ENCODE measurements around the gene FARS2. TPM values are rescaled to one million over a fixed set of nuclear protein-coding genes. Genes with fewer than 3 reads are reported as not detected.

FARS2 gene
- total RNA-seq, 2 donors from 2014 or later, result 15.4 to 15.7 TPM

GRCh38 chr6:5280920-5281319 is 19.6 kb downstream of the FARS2 start:
- intact Hi-C loops (cut with DNase I, micrococcal nuclease), result no loop called here
- DNase-seq, result no peak
- no peak for ATAC-seq

- ATAC-seq (no peak), DNase-seq (no peak)
- intact Hi-C loops (cut with DNase I, micrococcal nuclease), result no loop called here
Measured at GRCh38 chr6:5282191-5282623, 20.9 kb downstream of the FARS2 start.

DNA sequence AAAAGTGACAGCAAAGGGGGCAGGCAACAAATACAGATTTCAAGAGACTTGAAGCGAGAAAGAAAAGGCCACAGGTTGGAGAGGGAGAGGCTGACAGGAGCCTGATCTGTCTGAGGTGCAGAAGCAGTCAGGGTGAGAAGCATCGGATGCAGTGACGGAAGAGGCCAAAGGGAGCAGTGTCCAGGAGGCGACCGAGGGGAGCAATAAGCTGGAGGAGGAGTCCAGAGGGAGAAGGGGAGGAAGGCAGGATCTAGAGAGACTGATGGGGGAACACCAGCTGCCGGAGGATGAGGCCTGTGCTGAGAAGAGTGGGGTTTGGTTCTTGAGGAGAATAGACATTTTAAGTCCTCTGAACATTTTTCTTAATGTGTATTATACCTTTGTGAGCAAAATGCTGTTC is 23.8 kb downstream of the FARS2 start:
- no peak for DNase-seq
- ATAC-seq, result no peak
- intact Hi-C loops (cut with DNase I, micrococcal nuclease), result no loop called here

DNA sequence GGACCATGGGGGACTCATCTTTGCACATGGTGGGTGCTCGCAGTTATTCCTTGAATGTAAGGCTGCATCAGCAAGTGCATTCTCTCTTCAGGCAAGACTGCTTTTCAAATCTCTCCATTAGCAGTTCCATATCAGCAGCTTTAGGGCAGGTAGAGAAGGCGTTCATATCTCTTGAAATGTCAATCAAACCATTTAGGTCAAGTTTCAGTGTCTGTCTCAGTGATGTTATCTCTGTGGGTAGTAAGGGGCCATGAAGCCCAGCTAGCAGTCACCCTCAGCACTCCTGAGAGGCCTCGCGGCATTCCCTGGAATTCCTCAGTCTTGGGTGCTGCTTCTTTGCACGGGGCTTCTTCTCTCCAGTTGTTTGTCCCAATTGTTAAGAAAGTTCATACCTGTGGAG is 24.2 kb downstream of the FARS2 start:
- ATAC-seq, result no peak
- no peak for DNase-seq

GRCh38 chr6:5286780-5287179 is 25.5 kb downstream of the FARS2 start:
- DNase-seq (no peak), ATAC-seq (no peak)
- intact Hi-C loops (cut with DNase I, micrococcal nuclease), result no loop called here

More for the DNA sequence above, 24.2 kb downstream of the FARS2 start:
- intact Hi-C loops (cut with DNase I, micrococcal nuclease), result no loop called here

- intact Hi-C loops (cut with DNase I, micrococcal nuclease), result no loop called here
- ATAC-seq (no peak), DNase-seq (no peak)
Measured at GRCh38 chr6:5287205-5287965, 26.1 kb downstream of the FARS2 start.

- intact Hi-C loops (cut with DNase I, micrococcal nuclease), result no loop called here
- DNase-seq (no peak), ATAC-seq (no peak)
Measured at GRCh38 chr6:5287966-5288297, 26.6 kb downstream of the FARS2 start.

GRCh38 chr6:5290097-5290496 is 28.8 kb downstream of the FARS2 start:
- intact Hi-C loops (cut with DNase I, micrococcal nuclease), result no loop called here
- ATAC-seq, result no peak
- DNase-seq, result no peak

DNA sequence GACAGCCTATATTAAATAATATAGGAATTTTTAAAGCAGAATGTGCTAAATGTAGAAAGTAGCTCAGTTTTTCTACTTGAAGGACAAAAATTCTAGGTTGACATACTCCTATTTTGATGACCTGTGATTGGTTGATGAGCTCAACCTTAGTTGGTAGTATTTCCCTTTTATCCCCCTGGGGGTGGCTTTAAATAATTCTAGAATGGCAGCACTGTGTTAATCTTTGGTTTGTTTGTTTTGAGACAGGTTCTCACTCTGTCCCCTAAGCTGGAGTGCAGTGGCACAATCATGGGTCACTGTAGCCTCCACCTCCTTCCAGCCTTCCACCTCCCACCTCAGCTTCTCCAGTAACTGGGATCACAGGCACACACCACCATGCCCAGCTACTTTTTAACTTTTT is 29.2 kb downstream of the FARS2 start:
- no peak for DNase-seq
- intact Hi-C loops (cut with DNase I, micrococcal nuclease), result no loop called here
- ATAC-seq, result no peak

DNA sequence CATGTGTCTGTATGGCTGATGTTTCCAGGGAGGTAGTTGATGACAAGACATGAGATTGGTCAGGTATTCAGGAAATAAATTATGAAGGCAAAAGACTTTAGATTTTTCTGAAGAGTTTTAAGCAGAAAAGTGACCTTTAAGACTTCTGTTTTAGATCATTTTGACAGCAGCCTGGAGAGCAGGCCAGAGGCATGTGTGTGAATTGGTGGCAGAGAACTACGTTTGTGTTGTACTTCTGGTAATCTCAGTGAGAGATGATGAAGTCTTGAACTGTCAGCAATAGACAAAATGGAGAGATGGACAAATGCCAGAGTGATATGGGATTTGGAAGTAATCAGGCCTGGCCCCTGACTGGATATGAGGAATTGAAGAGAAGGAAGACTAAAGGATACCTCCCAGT is 30.8 kb downstream of the FARS2 start:
- intact Hi-C loops (cut with DNase I, micrococcal nuclease), result no loop called here
- ATAC-seq (no peak), DNase-seq (no peak)

- intact Hi-C loops (cut with DNase I, micrococcal nuclease), result no loop called here
- ATAC-seq (no peak), DNase-seq (no peak)
Measured at GRCh38 chr6:5293692-5294091, 32.4 kb downstream of the FARS2 start.

- ATAC-seq (no peak), DNase-seq (no peak)
- intact Hi-C loops (cut with DNase I, micrococcal nuclease), result no loop called here
Measured at GRCh38 chr6:5294392-5295211, 33.3 kb downstream of the FARS2 start.

GRCh38 chr6:5295623-5296022 is 34.3 kb downstream of the FARS2 start:
- intact Hi-C loops (cut with DNase I, micrococcal nuclease), result no loop called here
- no peak for ATAC-seq
- no peak for DNase-seq

DNA sequence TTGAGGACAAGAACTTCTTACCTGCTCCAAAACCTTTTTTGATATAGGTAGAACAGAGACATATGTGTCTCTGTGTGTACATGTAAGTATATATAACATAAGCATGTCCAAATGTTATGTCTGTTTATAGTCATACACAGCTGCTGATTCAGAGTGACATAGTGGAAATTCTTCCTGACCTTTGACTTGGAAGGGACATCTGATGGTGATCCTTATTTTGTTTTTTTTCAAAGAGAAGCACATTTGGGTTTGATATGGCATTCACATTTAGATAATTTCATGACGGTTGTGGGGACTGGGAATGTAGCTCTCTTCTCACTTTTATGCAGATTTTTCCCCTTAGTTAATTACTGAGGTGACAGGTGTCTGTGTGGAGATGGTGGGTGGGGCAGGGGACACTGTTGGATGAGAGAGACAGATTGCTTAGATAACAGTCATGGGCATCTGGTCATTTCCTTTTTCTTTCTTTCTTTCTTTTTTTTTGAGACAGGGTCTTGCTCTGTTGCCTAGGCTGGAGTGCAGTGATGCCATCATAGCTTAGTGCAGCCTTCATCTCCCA is 39.0 kb downstream of the FARS2 start:
- DNase-seq, result no peak
- intact Hi-C loops (cut with DNase I, micrococcal nuclease), result no loop called here
- no peak for ATAC-seq

DNA sequence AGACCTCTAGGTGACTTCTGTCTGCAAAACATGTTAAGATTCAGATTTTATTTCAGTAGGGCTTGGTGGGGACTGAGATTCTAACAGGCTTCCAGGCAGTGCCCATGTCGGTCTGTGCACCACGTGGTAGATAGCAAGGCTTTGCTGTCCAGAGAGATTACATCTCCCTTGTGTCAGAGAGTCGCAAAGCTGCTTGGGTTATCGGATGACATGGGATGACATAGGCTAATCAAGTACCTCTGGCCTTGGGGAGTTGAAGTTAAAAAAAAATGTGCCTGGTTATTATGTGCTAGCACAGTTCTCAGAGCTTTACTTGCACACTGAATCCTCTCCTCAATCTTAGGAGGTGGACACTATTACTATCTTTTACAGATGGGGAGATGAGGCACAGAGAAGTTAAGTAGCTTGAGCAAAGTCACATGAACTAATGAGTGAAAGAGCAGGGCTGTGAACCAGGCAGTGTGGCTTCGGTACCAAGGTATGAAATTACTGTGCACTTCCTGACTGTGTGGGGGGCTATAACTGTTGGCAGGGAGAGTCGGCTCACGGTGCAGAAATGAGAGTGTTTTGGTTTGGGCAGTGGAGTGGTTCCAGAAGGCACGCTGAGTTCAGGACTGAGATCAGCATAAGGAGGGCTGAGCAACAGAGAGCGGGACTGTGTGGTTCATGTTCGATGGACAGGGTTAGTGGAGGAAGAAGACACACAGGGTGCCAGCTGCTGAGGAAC is 41.1 kb downstream of the FARS2 start:
- ATAC-seq, result no peak
- intact Hi-C loops (cut with DNase I, micrococcal nuclease), result no loop called here
- DNase-seq, result no peak

DNA sequence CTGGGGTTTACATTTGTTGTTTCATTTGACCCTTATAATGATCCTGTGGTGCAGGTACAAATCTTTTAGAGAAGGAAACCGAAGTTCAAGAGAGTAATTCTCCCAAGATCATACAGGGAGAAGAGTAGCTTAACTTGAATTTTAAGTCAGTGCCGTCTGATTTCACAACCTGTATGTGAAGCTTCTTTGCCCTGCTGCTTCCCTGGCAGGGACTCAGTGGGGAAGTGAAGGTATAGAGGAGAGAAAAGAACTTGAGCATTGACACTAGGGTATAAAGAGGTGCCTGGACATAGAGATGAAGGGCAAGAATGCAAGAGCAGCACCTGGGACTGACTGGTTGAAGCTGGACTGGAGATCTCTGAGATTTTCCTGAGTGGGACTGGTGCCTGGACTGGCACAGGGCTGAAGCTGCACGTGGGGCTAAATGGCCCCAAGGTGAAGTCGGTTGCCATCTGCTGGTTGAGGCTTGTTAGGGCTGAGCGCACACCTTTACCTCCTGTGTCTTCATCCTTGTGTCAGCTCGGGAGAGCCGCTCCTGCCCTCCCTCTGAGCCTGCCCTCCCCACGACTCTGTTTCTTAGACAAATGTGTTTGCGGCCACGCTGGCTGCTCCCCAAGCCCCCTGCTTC is 41.8 kb downstream of the FARS2 start:
- peak; percentile 99 for ATAC-seq
- intact Hi-C loops (cut with DNase I, micrococcal nuclease), result no loop called here
- peak; percentile 59 to 64 for DNase-seq

DNA sequence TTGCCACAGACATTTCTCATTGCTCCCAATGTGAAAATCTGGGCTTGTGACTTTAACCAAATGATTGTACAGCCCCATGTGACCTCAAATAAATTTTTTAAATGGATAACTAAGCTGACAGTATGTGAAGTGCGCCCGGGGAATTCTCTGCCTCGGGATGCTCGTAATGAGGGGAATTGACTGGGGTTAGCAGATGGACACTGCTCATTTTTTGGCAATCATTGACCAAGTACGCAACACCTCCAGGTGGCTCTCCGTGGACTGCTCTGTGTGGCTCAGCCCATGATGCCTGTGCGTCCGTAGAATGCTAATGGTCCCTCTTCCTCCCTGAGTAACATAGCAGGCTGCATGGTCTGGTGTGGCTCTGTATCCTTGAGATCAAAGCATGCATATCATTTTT is 42.4 kb downstream of the FARS2 start:
- ATAC-seq, result no peak
- DNase-seq, result no peak
- intact Hi-C loops (cut with DNase I, micrococcal nuclease), result no loop called here

- intact Hi-C loops (cut with DNase I, micrococcal nuclease), result no loop called here
- peak; percentile 46 for ATAC-seq
- DNase-seq, result no peak
Measured at GRCh38 chr6:5305968-5306626, 44.8 kb downstream of the FARS2 start.

- intact Hi-C loops (cut with DNase I, micrococcal nuclease), result no loop called here
Measured at GRCh38 chr6:5307058-5307457, 45.7 kb downstream of the FARS2 start.

More at GRCh38 chr6:5307058-5307457, 45.7 kb downstream of the FARS2 start:
- ATAC-seq, result no peak
- DNase-seq, result no peak
